Fibroblast of villous mesenchyme (primary cell): ENCODE data around the gene UBE2D2. TPM values are rescaled to one million over a fixed set of nuclear protein-coding genes. Genes with fewer than 3 reads are reported as not detected.

Experiments
- DNase-seq: peaks from one replicate; pipeline ENCODE4 v3.0.0-alpha.2; 2010; ENCODE audit warnings: low read depth
- H3K4me3 ChIP-seq: 2 replicates; pipeline ENCODE4 v1.5.1; 2011; ENCODE audit warnings: low read depth, mild to moderate bottlenecking, low read length
- total RNA-seq: library from RNA; depleted of rRNA; stranded (reverse); fragments of >200 nt; gene quantifications from 2 replicates; pipeline ENCODE4 v1.2.3, GENCODE V29; 2012
- TF ChIP-seq, protein P1 (sequence below): IDR thresholded peaks from 2 replicates; pipeline ENCODE4 v1.5.1; 2012; ENCODE audit warnings: low read depth, mild to moderate bottlenecking, low read length; ENCODE audit not compliant: insufficient read depth

Gene UBE2D2
- total RNA-seq, 1 donor: 56.6 TPM

DNA sequence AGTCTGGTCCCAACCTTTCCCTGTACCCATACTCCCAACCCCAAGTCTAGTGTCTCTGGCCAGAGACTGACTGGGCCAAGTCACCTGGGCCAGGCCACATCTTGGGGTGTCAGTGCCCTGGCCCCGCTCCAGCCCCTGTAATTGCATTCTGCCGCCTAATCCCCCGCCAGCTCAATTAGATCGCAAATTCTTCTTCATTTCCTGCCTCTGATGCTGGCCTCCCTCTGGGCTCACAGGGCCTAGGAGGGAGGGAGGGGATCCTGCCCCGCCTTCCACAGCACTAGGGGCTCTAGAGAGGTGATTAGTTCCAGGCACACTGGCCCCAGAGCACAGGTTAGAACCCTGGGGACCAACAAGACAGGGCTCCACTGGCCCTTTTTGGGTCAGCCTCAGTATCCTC is 92.5 kb downstream of the UBE2D2 start:
- no peak for DNase-seq
- TF ChIP-seq, protein P1, sequence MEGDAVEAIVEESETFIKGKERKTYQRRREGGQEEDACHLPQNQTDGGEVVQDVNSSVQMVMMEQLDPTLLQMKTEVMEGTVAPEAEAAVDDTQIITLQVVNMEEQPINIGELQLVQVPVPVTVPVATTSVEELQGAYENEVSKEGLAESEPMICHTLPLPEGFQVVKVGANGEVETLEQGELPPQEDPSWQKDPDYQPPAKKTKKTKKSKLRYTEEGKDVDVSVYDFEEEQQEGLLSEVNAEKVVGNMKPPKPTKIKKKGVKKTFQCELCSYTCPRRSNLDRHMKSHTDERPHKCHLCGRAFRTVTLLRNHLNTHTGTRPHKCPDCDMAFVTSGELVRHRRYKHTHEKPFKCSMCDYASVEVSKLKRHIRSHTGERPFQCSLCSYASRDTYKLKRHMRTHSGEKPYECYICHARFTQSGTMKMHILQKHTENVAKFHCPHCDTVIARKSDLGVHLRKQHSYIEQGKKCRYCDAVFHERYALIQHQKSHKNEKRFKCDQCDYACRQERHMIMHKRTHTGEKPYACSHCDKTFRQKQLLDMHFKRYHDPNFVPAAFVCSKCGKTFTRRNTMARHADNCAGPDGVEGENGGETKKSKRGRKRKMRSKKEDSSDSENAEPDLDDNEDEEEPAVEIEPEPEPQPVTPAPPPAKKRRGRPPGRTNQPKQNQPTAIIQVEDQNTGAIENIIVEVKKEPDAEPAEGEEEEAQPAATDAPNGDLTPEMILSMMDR: no peak
- H3K4me3 ChIP-seq: no peak overlapping the region

DNA sequence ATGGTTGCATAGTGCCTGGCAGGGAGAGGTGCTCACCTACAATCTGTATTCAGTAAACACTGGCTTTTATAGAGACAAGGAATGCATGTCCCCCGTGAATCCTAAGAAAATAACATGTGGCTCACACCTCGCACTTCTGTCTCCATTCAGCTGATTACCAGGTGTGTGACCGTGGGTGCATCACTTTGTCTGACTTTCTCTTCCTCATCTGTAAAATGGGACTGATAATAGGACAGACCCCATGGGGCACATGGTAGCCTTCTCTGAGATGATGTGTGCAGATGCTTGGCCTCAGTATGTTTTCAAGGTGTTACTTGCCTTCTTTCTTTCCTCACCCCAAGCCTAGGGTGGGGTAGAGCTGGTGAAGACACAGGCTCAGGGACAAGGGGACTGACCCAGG is 93.3 kb downstream of the UBE2D2 start:
- DNase-seq: no peak
- TF ChIP-seq, protein P1: no peak
- no peak overlapping the region for H3K4me3 ChIP-seq

DNA sequence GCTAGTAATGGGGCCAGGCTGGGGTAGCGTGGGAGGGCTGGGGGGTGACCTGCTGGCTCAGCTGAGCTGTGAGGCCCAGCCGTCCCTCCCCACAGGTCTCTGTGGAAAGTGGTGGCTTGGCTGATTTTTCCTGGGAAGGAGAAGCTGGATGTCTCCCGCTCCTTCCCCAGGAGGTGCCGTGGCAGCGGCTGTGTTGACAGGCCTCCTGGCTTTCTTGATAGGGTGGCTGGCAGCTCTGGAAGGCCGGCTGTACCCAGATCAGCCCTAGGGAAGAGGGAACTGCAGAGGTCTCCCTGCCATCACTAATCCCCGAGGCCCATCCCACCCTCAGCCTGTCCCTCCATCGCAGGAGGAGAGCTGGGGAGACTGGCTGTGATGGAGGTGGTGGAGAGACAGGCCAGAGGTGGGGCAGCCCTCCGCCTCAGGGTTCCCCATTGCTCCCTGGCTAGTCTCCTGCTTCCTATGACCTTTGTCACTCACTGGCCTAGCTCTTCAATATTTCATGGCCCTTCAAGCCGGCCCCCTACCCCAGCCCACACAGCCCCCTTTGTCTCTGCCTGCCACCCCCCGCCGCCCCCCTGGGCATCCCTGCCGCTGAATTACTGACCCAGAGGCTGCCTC is 93.8 kb downstream of the UBE2D2 start:
- TF ChIP-seq, protein P1: no peak
- no peak for DNase-seq
- H3K4me3 ChIP-seq: no peak overlapping the region

DNA sequence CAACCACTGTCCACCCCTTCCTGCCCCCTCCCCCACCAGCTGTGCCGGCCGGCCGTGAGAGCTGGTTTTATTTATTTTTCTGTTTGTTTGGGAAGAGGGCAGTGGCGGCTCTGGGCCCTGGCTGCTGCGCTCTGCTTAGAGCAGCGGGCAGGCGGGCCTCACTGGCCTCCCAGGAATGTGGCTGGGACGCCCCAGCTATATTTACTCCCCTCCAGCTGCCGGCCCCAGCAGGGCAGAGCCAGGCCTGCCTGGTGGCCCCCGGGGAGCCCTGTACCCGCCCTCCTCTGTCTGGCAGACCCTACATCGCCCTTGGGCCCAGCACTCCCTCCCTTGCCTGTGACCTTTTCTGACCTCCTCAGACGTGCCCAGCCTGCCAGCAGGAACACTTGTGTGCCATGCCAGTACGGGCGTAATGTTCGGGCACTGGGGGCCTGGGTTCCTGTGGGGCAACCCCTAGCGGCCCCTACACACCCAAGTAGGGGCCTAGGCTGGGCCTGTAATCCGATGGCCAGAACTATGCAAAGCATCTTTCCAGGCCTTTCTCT is 94.7 kb downstream of the UBE2D2 start:
- peak; percentile 87 for DNase-seq
- TF ChIP-seq, protein P1: no peak
- H3K4me3 ChIP-seq: no peak overlapping the region

DNA sequence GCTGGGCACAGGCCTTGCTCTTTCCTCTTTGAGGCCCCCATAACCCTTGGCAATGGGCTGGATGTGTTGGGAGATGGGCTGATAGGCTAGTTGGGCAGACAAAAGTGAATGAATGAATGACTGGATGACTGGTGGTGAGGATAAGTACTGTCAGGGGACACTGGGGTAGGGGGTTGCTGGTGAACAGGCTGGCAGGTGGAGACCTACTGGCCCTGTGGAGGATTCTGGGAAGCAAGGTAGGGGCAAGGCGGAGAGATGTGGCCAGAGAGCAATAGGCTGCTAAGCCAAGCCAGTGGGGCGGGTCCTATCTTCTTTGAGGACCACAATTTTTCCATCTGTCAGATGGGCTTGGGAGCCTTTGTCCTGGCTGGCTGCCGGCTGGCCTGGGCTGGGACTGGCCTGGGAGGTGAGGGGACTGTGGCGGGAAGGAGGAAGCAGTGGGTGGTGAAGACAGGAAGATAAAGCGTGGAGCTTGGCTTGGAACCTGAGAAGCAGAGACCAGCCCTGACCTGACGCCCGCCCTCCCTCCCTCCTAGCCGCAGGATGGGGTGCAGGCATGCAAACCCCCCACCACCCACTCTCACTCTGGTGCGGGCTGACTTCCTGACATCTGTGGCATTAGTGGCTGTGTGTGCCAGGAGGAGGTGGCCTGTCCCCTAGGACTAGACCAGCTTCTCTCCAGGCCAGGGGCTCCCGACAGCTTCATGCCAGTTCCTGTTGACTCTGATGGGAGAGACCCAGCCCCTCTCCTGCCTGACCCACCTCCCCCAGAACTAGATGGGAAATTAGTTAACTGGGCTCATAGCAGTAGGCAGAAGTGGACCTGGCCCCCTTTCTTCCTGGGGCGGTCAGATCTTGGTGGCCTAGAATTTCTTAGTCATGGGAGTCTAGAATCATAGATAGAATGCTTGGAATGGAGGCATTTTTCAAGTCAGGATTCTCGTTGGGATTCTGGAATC is 96.5 kb downstream of the UBE2D2 start:
- H3K4me3 ChIP-seq: no peak overlapping the region
- no peak for DNase-seq
- TF ChIP-seq, protein P1: no peak

DNA sequence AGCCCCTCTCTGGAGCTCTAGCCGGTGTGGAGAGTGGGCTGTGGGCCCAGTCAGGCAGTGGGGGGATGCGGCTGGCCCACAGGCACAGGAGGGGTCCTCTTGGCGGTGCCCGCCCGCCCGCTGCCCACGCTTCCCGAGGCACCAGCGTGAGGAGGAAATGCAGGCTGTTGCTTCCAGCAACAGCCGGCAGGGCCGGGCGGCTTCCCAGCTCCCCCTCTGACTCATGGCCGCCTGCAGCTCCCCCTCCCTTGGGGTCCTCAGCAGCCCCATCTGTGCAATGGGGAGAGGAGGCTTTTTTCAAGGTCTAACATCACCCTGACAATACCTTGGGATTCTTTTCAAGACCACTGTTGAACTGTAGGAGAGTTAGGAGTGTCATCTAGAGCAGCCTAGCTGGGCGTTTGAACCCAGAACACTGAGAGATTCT is 97.4 kb downstream of the UBE2D2 start:
- no peak overlapping the region for H3K4me3 ChIP-seq

More for the DNA sequence above, 97.4 kb downstream of the UBE2D2 start:
- TF ChIP-seq, protein P1: no peak
- DNase-seq: no peak
